ENCODE measurements around the gene MRPL22.
A peak's percentile ranks its signal among the peaks of the same experiment; 100 is the strongest.
"Not testable (repeated sequence)": the region's sequence is repeated elsewhere in the genome, so short reads cannot be mapped to it uniquely, and the experiment has no call there.

Gene MRPL22

DNA sequence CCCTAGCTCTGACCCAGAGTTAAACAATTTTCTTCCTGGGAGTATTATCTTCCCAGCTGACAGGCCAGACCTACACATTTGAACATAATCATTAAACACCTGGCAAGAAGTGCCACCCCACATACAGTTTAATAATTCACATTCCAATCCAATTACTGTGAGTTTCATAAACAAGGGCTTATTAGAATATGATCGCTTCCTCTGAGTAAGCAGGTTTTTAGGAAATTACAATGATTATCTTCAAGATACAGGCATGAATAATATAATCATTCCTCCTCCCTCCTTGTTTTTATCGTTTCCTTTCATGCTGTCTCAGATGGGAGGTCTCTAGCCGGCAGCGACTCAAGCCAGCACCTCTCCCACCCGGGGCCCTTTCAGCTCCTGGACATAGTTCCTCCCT lies 56.9 kb downstream of the MRPL22 start:
- DNase-seq (ENCODE audit: low spot score): no peak

DNA sequence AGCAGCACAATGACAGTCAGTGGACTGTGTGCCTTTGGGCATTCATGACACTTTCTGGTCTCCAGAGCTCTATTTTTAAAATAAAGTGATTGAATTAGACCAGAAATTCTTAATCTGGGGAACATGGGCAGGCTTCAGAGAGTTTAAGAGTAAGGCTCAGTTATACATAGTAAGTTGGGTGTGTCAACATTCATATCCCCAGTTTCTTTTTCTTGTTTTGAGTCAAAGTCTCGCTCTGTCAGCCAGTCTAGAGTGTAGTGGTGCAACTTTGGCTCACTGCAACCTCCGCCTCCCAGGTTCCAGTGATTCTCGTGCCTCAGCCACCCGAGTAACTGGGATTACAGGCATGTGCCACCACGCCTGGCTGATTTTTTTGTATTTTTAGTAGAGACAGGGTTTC lies 59.0 kb downstream of the MRPL22 start:
- DNase-seq (ENCODE audit: low spot score): no peak

DNA sequence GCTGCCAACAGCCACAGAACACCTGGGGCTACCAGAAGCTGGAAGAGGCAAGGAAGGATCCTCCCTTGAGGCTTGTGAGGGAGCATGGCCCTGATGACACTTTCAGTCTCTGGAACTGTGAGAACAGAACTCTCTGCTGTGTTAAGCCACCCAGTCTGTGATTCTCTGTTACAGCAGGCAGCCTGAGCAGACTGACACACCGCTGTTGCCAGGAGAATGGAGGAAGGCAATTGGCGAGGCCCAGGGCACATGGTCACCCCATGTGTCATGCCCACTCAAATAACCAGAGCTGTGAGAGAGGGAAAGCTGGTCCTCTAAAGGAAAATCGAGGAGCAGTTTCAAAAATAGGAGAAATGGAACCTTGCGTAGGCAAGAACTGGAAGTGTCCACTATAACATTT lies 60.6 kb downstream of the MRPL22 start:
- no peak for DNase-seq (ENCODE audit: low spot score)

DNA sequence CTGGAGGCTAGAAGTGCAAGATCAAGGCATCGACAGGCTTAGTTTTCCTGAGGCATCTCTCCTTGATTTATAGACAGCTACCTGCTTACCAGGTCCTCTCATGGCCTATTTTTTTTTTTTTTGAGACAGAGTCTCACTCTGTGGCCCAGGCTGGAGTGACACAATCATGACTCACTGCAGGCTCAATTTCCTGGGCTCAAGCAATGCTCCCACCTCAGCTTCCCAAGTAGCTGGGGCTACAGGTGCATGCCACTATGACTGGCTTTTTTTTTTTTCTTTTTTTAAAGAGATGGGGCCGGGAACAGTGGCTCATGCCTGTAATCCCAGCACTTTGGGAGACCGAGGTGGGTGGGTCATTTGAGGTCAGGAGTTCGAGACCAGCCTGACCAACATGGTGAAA lies 61.8 kb downstream of the MRPL22 start:
- DNase-seq (ENCODE audit: low spot score): not testable (repeated sequence)

DNA sequence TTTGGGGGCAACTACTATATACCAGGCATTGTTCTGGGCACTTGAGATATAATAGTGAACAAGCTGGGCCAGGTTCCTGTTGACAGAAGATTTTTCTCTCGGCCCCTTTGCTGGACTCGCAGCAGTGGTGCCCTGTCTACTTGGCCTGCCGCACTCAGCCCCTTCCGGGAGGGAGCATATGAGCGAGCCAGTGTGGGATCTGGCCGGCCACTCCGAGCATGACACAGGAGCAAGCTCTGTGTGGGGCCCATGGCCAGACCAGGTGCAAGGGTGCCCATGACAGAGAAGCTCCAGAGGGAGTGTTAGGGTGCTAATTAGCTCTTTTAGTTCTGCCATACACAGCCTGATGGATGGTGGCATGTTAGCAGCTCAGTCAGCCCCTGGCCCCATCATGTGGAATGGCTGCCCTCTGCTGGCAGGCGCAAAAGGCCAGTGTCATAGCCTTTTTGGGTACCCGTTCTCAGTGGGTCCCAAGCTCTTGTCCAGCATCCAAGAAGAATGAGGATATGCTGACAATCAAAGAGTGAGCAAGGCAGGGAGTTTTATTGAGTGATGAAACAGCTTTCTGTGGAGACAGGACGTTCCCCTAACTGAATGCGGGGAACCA lies 63.4 kb downstream of the MRPL22 start:
- DNase-seq (ENCODE audit: low spot score): no peak

- not testable (repeated sequence) for DNase-seq (ENCODE audit: low spot score)
Measured at GRCh38 chr5:155006265-155006664, 65.4 kb downstream of the MRPL22 start.

DNA sequence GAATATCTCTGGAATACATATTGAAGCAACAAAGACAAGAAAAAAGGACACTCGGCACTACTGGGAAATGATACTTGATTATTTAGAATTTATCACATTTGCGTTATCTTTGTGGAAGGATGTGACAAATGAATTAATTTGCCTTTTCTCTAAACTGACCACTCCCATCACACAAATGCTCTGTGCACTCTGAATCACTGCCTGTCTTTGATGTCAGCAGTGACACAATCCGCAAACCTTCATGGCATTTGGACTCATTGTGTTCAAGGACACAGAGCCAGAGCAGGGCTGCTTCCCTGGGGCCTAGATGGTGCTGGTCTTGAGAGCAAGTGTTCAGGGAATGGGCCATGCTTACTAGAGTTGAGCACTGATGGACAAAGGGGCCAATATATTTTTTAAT lies 67.8 kb downstream of the MRPL22 start:
- DNase-seq (ENCODE audit: low spot score): peak; percentile 29

DNA sequence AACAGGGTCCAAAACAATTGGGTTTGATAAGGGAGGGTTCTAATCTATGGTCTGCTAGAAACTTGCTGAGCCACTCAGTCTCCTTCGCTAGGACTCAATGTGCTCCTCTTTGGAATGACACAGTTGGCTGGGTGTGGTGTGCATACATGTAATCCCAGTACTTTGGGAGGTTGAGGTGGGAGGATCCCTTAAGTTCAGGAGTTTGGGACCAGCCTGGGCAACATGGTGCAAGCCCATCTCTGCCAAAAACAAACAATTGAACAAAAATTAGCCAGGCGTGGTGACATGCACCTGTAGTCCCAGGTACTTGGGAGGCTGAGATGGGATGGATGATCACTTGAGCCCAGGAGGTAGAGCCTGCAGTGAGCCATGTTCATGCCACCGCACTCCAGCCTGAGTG lies 70.0 kb downstream of the MRPL22 start:
- no peak for DNase-seq (ENCODE audit: low spot score)

DNA sequence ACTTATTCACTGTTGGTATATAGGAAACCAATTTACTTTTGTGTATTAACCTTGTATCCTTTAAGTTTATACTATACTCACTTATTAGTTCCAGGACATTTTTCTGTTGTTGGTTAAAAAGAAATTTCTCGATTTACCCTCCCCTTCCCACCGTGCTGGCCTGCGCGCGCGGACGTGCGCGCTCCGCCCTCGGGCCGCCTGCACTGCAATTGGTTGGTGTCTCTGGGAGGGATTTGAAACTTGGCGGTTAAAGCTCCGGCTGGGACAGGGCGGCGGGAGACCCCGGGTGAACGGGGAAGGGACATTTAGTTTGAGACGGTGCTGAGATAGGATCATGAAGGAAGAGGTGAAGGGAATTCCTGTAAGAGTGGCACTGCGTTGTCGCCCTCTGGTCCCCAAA lies 72.7 kb downstream of the MRPL22 start, which contains the start of gene KIF4B:
Gene KIF4B, plus strand, starts transcription at position 230 of the 400 bp plus-strand sequence. Its CDS starts 105 bp downstream, at position 335.
- DNase-seq (ENCODE audit: low spot score): no peak

DNA sequence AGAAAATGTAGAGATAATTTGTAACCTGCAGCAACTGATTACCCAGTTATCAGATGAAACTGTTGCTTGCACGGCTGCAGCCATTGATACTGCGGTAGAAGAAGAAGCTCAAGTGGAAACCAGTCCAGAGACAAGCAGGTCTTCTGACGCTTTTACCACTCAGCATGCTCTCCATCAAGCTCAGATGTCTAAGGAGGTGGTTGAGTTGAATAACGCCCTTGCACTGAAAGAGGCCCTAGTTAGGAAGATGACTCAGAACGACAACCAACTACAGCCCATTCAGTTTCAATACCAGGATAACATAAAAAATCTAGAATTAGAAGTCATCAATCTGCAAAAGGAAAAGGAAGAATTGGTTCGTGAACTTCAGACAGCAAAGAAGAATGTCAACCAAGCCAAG lies 74.4 kb downstream of the MRPL22 start:
- no peak for DNase-seq (ENCODE audit: low spot score)

- no peak for DNase-seq (ENCODE audit: low spot score)
Measured at GRCh38 chr5:155017610-155018009, 76.7 kb downstream of the MRPL22 start.

Measured in AG08396 (cell line).